Fibroblast of mammary gland (primary cell): ENCODE measurements around the gene DCDC2C.

Experiments used
- DNase-seq: peaks from one replicate; pipeline ENCODE4 v3.0.0-alpha.2; 2010; ENCODE audit warnings: low read depth
- H3K4me3 ChIP-seq: 2 replicates; pipeline ENCODE4 v1.5.1; 2011; ENCODE audit warnings: low read depth, mild to moderate bottlenecking, low read length, moderate library complexity; ENCODE audit not compliant: control insufficient read depth
- TF ChIP-seq, protein P1 (sequence below): conservative IDR thresholded peaks from 2 replicates; pipeline ENCODE4 v1.5.1; 2011; ENCODE audit warnings: low read depth, low read length, inconsistent platforms; ENCODE audit not compliant: control insufficient read depth, insufficient read depth

DCDC2C gene

DNA sequence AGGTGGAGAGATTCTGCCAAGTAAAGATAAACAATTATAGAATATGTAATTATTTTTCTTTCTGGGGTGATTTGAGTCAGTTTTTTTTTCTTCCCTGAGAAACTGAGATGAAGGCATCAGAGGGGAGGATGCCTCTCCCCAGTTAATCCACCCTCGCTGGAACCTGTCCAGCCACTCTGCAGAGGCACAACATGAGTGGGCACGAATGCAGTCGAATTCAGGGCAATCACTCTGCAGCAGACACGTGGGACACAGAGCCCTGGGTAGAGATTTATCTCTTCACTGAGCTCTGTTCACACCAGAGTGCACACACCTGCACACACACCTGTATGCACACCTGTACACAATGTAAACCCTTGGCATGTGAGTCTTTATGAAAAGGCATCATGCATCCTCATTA lies 154.2 kb downstream of the DCDC2C start:
- no peak for DNase-seq
- TF ChIP-seq, protein P1, sequence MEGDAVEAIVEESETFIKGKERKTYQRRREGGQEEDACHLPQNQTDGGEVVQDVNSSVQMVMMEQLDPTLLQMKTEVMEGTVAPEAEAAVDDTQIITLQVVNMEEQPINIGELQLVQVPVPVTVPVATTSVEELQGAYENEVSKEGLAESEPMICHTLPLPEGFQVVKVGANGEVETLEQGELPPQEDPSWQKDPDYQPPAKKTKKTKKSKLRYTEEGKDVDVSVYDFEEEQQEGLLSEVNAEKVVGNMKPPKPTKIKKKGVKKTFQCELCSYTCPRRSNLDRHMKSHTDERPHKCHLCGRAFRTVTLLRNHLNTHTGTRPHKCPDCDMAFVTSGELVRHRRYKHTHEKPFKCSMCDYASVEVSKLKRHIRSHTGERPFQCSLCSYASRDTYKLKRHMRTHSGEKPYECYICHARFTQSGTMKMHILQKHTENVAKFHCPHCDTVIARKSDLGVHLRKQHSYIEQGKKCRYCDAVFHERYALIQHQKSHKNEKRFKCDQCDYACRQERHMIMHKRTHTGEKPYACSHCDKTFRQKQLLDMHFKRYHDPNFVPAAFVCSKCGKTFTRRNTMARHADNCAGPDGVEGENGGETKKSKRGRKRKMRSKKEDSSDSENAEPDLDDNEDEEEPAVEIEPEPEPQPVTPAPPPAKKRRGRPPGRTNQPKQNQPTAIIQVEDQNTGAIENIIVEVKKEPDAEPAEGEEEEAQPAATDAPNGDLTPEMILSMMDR, result no peak
- no peak overlapping the region for H3K4me3 ChIP-seq

DNA sequence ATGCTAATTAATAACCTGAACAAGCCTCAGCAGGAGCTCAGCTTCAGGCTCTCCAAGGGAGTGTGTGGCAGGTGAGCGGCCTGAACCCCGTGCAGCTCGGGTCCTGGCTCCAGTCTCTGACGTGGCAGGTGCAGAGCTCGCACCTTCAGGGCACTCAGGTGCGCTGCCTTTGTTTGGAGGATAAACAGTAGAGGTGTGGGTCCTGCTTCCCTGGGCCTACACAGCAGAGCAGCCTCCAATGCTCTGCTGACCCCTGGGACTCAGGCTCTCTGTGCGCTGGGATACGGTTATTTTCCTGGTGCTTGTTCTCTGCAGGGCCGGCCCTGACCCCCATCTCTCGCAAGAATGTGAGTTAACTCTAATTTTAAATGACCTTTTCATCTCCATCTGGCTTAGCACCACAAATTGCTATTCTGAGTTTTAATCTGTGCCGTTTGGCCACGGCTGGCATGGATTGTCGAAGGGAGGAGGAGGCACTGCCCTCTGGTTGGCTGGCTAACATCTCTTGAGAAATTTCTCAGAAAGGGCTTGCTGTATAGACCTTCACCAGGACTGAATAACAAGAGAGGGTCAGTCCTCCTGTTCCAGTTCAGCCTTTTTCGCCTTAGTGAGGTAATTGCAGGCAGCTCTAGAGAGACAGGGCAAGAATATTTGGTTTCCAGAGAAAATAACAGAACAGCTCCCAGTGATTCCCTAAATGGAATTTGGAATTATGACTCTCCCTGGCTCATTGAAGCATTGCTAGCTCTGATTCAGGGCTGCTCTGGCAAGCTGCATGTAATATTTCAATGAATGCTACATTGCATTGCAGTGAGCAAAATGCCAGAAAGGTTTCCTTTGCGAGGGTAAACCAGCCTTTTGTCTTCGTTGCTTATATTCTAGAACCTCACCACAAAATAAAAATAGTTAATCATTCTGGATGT lies 161.8 kb downstream of the DCDC2C start:
- no peak overlapping the region for H3K4me3 ChIP-seq
- no peak for DNase-seq
- TF ChIP-seq, protein P1, result no peak

DNA sequence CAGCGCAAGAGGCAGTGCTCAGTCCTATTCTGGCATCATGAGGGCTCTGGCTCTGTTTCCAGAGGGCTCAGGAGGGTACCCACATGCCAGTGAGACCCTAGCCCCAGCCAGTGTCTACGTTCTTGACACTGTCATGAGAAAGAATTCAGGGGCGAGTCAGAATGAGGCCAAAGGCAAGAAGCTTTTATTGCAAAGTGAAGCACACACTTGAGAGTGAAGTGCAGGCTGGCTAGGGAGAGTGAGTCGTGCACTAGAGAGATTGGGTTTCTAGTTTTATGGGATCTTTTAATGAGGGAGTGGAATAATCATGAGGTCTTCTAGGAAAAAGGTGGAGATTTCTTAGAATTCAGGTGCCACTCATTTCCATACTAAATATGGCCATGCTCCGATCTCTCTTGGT lies 164.1 kb downstream of the DCDC2C start:
- TF ChIP-seq, protein P1, result no peak
- no peak overlapping the region for H3K4me3 ChIP-seq
- DNase-seq, result no peak

DNA sequence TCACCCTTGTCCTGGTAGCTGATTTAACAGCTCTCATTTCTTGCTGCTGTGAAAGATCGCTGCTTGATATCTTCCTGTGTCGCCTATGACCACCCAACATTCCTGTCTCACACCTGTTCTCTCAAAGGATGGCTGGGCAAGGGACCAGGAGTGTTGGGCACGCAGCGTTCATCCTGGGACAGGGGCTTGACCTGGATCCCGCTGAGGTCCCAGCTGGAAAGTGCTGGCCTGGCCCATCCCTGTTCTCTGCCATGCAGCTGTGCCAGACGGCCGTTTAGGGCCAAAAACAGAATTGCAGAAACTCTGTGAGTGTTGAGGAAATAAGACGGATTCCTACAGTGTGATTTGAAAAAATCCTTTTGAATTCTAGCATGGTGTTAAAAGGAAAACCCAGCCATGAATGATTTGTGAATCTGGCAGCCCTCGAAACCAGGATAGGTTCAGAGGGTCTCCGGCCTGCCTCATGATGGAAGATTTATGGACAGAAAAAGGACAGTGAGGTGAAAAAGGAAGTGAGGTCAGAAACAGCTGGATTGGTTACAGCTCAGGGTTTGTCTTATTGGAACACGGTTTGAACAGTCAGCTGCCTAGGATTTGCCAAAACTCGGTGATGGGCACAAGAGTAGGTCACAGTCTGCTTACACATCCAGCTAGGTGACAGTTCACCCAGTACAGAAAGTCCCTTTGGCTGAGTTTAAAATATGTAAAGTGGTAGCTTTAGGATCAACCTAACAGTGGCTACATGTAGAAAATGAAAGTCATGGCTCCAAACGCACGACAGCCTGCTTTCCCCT lies 164.8 kb downstream of the DCDC2C start:
- TF ChIP-seq, protein P1, result no peak
- no peak for DNase-seq
- no peak overlapping the region for H3K4me3 ChIP-seq

DNA sequence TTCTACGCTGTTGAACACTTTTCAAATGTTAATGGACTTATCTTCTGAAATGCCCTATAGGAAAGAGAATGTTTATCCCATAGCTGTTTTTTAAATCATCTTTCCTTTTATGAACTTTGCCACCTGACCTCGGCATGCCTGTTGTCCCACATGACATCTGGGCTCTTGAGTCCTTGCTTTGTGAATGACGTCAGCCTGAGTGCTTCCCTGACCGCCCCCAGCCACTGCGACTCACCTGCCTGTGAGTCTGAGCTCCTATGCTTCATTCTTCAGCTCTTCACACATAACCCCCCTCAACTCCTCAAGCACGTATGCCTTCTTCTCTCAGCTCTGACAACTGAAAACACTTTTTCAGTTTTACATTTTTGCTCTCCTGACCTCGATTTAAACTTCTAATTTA lies 166.8 kb downstream of the DCDC2C start:
- TF ChIP-seq, protein P1, result no peak
- no peak for DNase-seq
- H3K4me3 ChIP-seq, result no peak overlapping the region

DNA sequence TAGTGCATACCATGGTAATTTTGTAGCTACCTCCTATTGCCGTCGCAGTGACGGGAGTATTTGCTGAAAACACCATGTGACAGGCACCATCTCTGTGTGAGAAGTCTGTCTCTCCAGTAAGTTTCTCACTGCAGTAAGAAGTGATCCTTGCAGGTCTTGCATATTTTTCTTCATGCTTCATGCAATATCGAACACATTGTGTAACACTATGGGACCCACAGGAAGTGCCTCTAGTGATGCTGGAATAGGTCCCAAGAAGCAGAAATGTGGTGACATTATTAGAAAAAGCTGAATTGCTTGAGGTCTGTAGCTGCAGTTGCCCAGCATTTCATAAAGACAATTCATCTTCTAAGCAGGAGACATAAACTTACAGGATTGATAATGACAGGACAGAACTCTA lies 167.6 kb downstream of the DCDC2C start:
- no peak for DNase-seq
- TF ChIP-seq, protein P1, result no peak
- no peak overlapping the region for H3K4me3 ChIP-seq
